ENCODE measurements around the gene ABCG2. TPM values are rescaled to one million over a fixed set of nuclear protein-coding genes. Genes with fewer than 3 reads are reported as not detected.

ABCG2 gene
- total RNA-seq, 1 experiment from 2014 or later = 0.44 TPM

DNA sequence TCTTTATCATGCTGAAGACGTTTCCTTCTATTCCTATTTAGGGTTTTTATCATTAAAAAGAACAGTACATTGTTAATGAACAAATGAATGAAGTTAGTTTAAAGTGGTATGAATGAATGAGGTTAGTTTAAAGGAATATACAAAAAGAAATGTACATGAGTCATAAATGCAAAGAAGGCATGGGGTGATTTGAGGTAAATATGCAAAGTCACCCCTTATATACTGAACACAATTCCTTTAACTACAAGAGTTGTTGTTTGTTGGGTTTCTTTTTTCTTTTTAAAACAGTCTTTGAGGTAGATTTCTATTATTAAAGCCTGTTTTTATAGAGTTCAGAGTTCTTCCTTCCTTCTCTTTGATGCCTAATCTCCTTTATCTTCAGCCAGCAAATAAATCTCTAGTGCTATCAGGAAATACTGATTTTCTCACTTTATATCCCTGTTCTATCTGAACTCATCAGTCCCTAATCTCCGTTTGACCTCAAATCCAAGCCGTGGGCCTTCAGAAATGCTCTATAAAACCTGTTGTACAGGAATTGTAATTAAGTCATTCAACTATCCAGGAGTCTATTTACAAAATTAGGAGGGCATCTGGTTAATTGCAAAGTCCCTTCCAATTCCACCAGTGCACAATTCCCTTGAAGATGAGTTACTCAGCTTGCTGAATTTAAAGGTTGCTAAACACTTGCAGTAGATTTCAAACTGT, 31.6 kb upstream of the ABCG2 start:
- no peak overlapping the region for H3K9ac ChIP-seq (ENCODE audit: low read length)
- no peak overlapping the region for H3K27ac ChIP-seq (ENCODE audit: low read depth, low read length)
- H3K79me2 ChIP-seq (ENCODE audit: insufficient read depth, low read length) = no peaks in the 10 kb centered on the region
- no peak overlapping the region for H3K4me3 ChIP-seq (replicated peaks in 1 of 2; ENCODE audit: low read depth in 1 of 2, low read length in 2 of 2)
- RAD21 ChIA-PET (ENCODE audit: low non-redundant PET in 1 of 2, low total read pairs in 2 of 2, uncharacterized antibody in 2 of 2, unreplicated experiment in 2 of 2) = no interaction called here
- peaks cover 0 to 9% of the 10 kb centered on the region in 2 experiments; a peak in 1 of 4 replicates for H3K4me1 ChIP-seq (ENCODE audit: control insufficient read depth in 1 of 2, insufficient read depth in 2 of 2, low read length in 2 of 2)
- no peak overlapping the region for H3K4me2 ChIP-seq (ENCODE audit: low read length)
- H4K20me1 ChIP-seq (ENCODE audit: insufficient read depth) = no peaks in the 10 kb centered on the region
- H2AFZ ChIP-seq (ENCODE audit: low read depth, low read length, poor library complexity, severe bottlenecking) = peak overlapping the region; percentile 81
- H3K9me3 ChIP-seq (ENCODE audit: control insufficient read depth in 1 of 2, insufficient read depth in 1 of 2, low read depth in 1 of 2, low read length in 2 of 2) = no peaks in the 10 kb centered on the region
- BruUV-seq (replicated peaks) = no TSS peak
- no peaks in the 10 kb centered on the region for H3K9me2 ChIP-seq (ENCODE audit: insufficient read depth)
- H3K27me3 ChIP-seq (ENCODE audit: insufficient read depth, low read length) = no peaks in the 10 kb centered on the region
- intact Hi-C loops (cut with micrococcal nuclease) = no loop called here
- TF ChIP-seq, protein P1, sequence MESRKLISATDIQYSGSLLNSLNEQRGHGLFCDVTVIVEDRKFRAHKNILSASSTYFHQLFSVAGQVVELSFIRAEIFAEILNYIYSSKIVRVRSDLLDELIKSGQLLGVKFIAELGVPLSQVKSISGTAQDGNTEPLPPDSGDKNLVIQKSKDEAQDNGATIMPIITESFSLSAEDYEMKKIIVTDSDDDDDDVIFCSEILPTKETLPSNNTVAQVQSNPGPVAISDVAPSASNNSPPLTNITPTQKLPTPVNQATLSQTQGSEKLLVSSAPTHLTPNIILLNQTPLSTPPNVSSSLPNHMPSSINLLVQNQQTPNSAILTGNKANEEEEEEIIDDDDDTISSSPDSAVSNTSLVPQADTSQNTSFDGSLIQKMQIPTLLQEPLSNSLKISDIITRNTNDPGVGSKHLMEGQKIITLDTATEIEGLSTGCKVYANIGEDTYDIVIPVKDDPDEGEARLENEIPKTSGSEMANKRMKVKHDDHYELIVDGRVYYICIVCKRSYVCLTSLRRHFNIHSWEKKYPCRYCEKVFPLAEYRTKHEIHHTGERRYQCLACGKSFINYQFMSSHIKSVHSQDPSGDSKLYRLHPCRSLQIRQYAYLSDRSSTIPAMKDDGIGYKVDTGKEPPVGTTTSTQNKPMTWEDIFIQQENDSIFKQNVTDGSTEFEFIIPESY (IDR thresholded peaks at IDR 0.05; ENCODE audit: extremely low read depth, insufficient replicate concordance, low read length) = no peak
- TF ChIP-seq POLR2A (IDR thresholded peaks at IDR 0.05; ENCODE audit: borderline replicate concordance, extremely low read depth, insufficient read depth, insufficient read length) = no peak
- no peak for TF ChIP-seq SP1 (IDR thresholded peaks at IDR 0.05; ENCODE audit: low read depth)
- no peak for TF ChIP-seq TCF7L2 (IDR thresholded peaks at IDR 0.05; ENCODE audit: borderline replicate concordance, extremely low read depth, insufficient read depth, insufficient read length)
- TF ChIP-seq CBX3 (IDR thresholded peaks at IDR 0.05; ENCODE audit: low read depth) = no peak
- TF ChIP-seq FOSL1 (IDR thresholded peaks at IDR 0.05; ENCODE audit: low read depth) = no peak
- TF ChIP-seq, protein P2, sequence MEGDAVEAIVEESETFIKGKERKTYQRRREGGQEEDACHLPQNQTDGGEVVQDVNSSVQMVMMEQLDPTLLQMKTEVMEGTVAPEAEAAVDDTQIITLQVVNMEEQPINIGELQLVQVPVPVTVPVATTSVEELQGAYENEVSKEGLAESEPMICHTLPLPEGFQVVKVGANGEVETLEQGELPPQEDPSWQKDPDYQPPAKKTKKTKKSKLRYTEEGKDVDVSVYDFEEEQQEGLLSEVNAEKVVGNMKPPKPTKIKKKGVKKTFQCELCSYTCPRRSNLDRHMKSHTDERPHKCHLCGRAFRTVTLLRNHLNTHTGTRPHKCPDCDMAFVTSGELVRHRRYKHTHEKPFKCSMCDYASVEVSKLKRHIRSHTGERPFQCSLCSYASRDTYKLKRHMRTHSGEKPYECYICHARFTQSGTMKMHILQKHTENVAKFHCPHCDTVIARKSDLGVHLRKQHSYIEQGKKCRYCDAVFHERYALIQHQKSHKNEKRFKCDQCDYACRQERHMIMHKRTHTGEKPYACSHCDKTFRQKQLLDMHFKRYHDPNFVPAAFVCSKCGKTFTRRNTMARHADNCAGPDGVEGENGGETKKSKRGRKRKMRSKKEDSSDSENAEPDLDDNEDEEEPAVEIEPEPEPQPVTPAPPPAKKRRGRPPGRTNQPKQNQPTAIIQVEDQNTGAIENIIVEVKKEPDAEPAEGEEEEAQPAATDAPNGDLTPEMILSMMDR (IDR thresholded peaks at IDR 0.05 in 2 of 3, conservative IDR thresholded peaks at IDR 0.05 in 1 of 3; ENCODE audit: borderline replicate concordance in 1 of 3, insufficient read depth in 1 of 3, low read depth in 2 of 3, low read length in 2 of 3) = no peak
- no peak for TF ChIP-seq EGR1 (IDR thresholded peaks at IDR 0.05; ENCODE audit: low read depth)
- TF ChIP-seq SRF (IDR thresholded peaks at IDR 0.05; ENCODE audit: low read depth) = no peak
- TF ChIP-seq, protein P3, sequence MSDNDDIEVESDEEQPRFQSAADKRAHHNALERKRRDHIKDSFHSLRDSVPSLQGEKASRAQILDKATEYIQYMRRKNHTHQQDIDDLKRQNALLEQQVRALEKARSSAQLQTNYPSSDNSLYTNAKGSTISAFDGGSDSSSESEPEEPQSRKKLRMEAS (IDR thresholded peaks at IDR 0.05) = no peak
- TF ChIP-seq POLR2AphosphoS5 (IDR thresholded peaks at IDR 0.05; ENCODE audit: low read depth, low read length) = no peak
- TF ChIP-seq JUND (IDR thresholded peaks at IDR 0.05) = no peak
- no peak for TF ChIP-seq CEBPB (IDR thresholded peaks at IDR 0.05; ENCODE audit: low read depth)
- TF ChIP-seq EZH2 (IDR thresholded peaks at IDR 0.05) = no peak
- no peak for TF ChIP-seq ZNF274 (IDR thresholded peaks at IDR 0.05; ENCODE audit: low read depth, low read length)
- no peaks in the 10 kb centered on the region for H3K36me3 ChIP-seq (ENCODE audit: control insufficient read depth in 1 of 2, insufficient read depth in 2 of 2, low read length in 2 of 2)
- CTCF ChIA-PET = no interaction called here
- no peak for DNase-seq (ENCODE audit: low read depth, low spot score)
- ATAC-seq = no peak
- POLR2A ChIA-PET = no interaction called here
